Upper lobe of left lung (tissue), 4 donors: ENCODE measurements around the gene C19orf38.

Experiments used
- POLR2AphosphoS5 ChIP-seq, 2 donors: sonication (generic); formaldehyde crosslinking; IDR thresholded peaks; one replicate each; pipeline ENCODE4 v1.5.1; 2017; ENCODE audit warnings: antibody characterized with exemption in 2 of 2
- TF ChIP-seq, protein P1 (sequence below), 6 experiments: fragments of 450-650 bp in 4 of 6; fragments of 200-600 bp in 2 of 6; sonication (generic) in 2 of 6; IDR thresholded peaks; one replicate each; pipeline ENCODE4 v1.5.1; 2016 to 2019; ENCODE audit warnings: antibody characterized with exemption in 6 of 6

DNA sequence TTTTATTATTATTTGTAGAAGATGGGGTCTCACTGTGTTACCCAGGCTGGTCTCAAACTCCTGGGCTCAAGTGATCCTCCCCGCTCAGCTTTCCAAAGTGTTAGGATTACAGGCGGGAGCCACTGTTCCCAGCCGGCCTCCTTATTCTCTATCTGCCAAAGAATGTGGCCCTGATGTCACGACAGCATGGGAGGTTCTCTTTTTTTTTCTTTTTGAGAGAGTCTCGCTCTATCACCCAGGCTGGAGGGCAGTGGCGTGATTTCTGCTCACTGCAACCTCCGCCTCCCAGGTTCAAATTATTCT lies 46.6 kb downstream of the C19orf38 start:
- TF ChIP-seq, protein P1, sequence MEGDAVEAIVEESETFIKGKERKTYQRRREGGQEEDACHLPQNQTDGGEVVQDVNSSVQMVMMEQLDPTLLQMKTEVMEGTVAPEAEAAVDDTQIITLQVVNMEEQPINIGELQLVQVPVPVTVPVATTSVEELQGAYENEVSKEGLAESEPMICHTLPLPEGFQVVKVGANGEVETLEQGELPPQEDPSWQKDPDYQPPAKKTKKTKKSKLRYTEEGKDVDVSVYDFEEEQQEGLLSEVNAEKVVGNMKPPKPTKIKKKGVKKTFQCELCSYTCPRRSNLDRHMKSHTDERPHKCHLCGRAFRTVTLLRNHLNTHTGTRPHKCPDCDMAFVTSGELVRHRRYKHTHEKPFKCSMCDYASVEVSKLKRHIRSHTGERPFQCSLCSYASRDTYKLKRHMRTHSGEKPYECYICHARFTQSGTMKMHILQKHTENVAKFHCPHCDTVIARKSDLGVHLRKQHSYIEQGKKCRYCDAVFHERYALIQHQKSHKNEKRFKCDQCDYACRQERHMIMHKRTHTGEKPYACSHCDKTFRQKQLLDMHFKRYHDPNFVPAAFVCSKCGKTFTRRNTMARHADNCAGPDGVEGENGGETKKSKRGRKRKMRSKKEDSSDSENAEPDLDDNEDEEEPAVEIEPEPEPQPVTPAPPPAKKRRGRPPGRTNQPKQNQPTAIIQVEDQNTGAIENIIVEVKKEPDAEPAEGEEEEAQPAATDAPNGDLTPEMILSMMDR (IDR thresholded peaks at IDR 0.05): no peak
- no peak for TF ChIP-seq POLR2AphosphoS5 (IDR thresholded peaks at IDR 0.05)
